ENCODE data around the gene CYP11A1.

Gene CYP11A1

GRCh38 chr15:74388363-74388951 lies 21.0 kb upstream of the CYP11A1 start:
- DNase-seq (ENCODE audit: low read depth): no peak

- no peak for DNase-seq (ENCODE audit: low read depth)
Measured at GRCh38 chr15:74387621-74388362, 20.3 kb upstream of the CYP11A1 start.

GRCh38 chr15:74387141-74387541 lies 19.7 kb upstream of the CYP11A1 start:
- no peak for DNase-seq (ENCODE audit: low read depth)

- DNase-seq (ENCODE audit: low read depth): no peak
Measured at GRCh38 chr15:74386496-74387140, 19.2 kb upstream of the CYP11A1 start.

GRCh38 chr15:74385733-74386132 lies 18.3 kb upstream of the CYP11A1 start:
- DNase-seq (ENCODE audit: low read depth): no peak

- peak; percentile 21 for DNase-seq (ENCODE audit: low read depth)
Measured at GRCh38 chr15:74384881-74385643, 17.6 kb upstream of the CYP11A1 start.

- DNase-seq (ENCODE audit: low read depth): no peak
Measured at GRCh38 chr15:74384566-74384880, 17.1 kb upstream of the CYP11A1 start.

- peak; percentile 8 for DNase-seq (ENCODE audit: low read depth)
Measured at GRCh38 chr15:74383695-74384565, 16.5 kb upstream of the CYP11A1 start.

GRCh38 chr15:74383286-74383685 lies 15.8 kb upstream of the CYP11A1 start:
- no peak for DNase-seq (ENCODE audit: low read depth)

- peak; percentile 47 for DNase-seq (ENCODE audit: low read depth)
Measured at GRCh38 chr15:74382004-74382816, 14.8 kb upstream of the CYP11A1 start.

GRCh38 chr15:74381481-74381880 lies 14.0 kb upstream of the CYP11A1 start:
- DNase-seq (ENCODE audit: low read depth): no peak

GRCh38 chr15:74381190-74381453 lies 13.7 kb upstream of the CYP11A1 start:
- DNase-seq (ENCODE audit: low read depth): no peak

GRCh38 chr15:74380361-74381189 lies 13.1 kb upstream of the CYP11A1 start:
- DNase-seq (ENCODE audit: low read depth): no peak

- DNase-seq (ENCODE audit: low read depth): peak; percentile 10
Measured at GRCh38 chr15:74378848-74379247, 11.4 kb upstream of the CYP11A1 start.

GRCh38 chr15:74377831-74378766 lies 10.7 kb upstream of the CYP11A1 start:
- DNase-seq (ENCODE audit: low read depth): no peak

GRCh38 chr15:74376825-74377581 lies 9.6 kb upstream of the CYP11A1 start:
- DNase-seq (ENCODE audit: low read depth): no peak

GRCh38 chr15:74376226-74376625 lies 8.8 kb upstream of the CYP11A1 start:
- DNase-seq (ENCODE audit: low read depth): no peak

- peak; percentile 51 for DNase-seq (ENCODE audit: low read depth)
Measured at GRCh38 chr15:74375303-74375693, 7.9 kb upstream of the CYP11A1 start.

All from T-helper 22 cell (primary cell).